ENCODE measurements around the gene ADCY3. TPM values are rescaled to one million over a fixed set of nuclear protein-coding genes. Genes with fewer than 3 reads are reported as not detected.
"Not testable (repeated sequence)": the region's sequence is repeated elsewhere in the genome, so short reads cannot be mapped to it uniquely, and the experiment has no call there.

Gene ADCY3
- total RNA-seq, 3 donors from 2014 or later (not counting 1 experiment from before 2014, with no cell fraction given): 5.4 to 9.2 (median 7.6) TPM

DNA sequence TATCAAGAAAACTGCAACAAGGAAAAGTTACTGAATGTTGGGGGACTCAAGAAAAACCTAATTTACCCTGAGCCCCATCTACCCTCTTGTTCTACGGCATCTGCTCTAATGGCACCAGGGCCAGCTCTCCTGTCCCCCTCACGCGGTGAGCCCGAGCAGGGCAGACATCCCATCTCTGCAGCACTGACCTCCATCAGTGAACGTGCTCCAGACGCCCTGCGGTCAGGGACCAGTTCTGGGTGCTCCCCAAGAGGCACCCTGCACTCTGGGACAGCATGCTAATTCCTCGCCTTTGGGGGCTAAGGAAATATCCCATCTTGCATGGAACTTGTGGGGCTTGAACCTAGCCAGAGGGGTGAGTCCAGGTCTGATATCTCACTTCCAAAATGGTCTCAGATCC, 83.8 kb downstream of the ADCY3 start:
- no peak overlapping the region for H3K27ac ChIP-seq (ENCODE audit: low read length)
- TF ChIP-seq CTCF (IDR thresholded peaks at IDR 0.05): no peak
- intact Hi-C loops (cut with micrococcal nuclease): no loop called here
- H3K9me3 Mint-ChIP-seq: no peaks in the 10 kb centered on the region
- H3K9me3 ChIP-seq (ENCODE audit: control insufficient read depth, insufficient read depth, low read length): no peaks in the 10 kb centered on the region
- WGBS (ENCODE audit: insufficient coverage): 96% methylated on average over 8 of the region's 8 CpGs
- peaks cover 0 to 5% of the 10 kb centered on the region in 2 donors for H3K4me1 Mint-ChIP-seq
- no peak overlapping the region for H3K4me3 ChIP-seq (ENCODE audit: low read length)
- H3K4me3 Mint-ChIP-seq: no peak overlapping the region
- H3K36me3 Mint-ChIP-seq: no peaks in the 10 kb centered on the region
- no peaks in the 10 kb centered on the region for H3K27me3 Mint-ChIP-seq (ENCODE audit: low read depth in 2 of 2)
- H3K27ac Mint-ChIP-seq: no peak overlapping the region
- H3K27me3 ChIP-seq (ENCODE audit: control insufficient read depth, insufficient read depth, low read length): no peaks in the 10 kb centered on the region
- ATAC-seq: no peak
- no peak for DNase-seq
- H3K4me1 ChIP-seq (ENCODE audit: control insufficient read depth, insufficient read depth, low read length): no peaks in the 10 kb centered on the region
- peaks cover 2% of the 10 kb centered on the region for H3K36me3 ChIP-seq (ENCODE audit: control insufficient read depth, insufficient read depth, low read length)

GRCh38 chr2:24835411-24835810, 84.6 kb downstream of the ADCY3 start:
- H3K9me3 ChIP-seq (ENCODE audit: control insufficient read depth, insufficient read depth, low read length); H3K36me3 Mint-ChIP-seq; H3K4me1 Mint-ChIP-seq; DNase-seq; H3K27me3 ChIP-seq (ENCODE audit: control insufficient read depth, insufficient read depth, low read length); H3K27ac Mint-ChIP-seq; H3K4me3 ChIP-seq (ENCODE audit: low read length); H3K36me3 ChIP-seq (ENCODE audit: control insufficient read depth, insufficient read depth, low read length); H3K27me3 Mint-ChIP-seq (ENCODE audit: low read depth in 2 of 2); ATAC-seq; H3K4me3 Mint-ChIP-seq; intact Hi-C loops (cut with micrococcal nuclease); H3K9me3 Mint-ChIP-seq; H3K4me1 ChIP-seq (ENCODE audit: control insufficient read depth, insufficient read depth, low read length); H3K27ac ChIP-seq (ENCODE audit: low read length): not testable (repeated sequence)
- WGBS (ENCODE audit: insufficient coverage): 92% methylated on average over 8 of the region's 8 CpGs

DNA sequence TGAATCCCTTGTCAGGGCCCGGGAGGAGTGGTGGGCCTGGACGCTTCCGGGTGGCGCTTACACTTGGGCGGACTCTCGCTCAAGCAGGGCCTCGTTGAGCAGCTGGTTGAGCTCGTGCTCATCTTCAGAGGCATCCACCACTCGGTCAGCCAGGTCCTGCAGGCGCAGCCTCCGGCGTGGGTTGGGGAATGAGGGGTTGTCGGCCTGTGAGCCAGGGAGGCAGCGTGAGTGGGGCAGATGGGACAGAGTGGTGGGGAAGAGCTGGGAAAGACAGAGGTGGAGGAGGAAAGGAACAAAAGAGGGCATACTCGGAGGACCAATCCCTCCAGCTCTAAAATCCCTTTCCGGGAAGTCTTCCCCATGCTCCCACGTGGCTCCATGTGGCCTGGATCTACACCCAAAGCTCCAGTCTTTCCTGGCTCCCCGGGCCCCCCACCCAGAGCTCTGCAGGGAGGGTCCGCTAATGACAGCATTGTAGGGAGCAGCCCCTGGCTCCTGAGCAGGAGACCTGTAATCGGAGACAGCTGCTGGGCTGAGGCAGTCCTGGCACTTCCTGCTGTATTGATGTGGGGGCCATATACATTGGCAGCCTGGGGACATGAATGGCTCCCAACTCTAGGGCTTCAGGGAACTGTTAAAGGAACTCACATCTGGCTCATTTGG, 85.2 kb downstream of the ADCY3 start:
- H3K36me3 ChIP-seq (ENCODE audit: control insufficient read depth, insufficient read depth, low read length): peaks cover 2% of the 10 kb centered on the region
- no peak overlapping the region for H3K27ac Mint-ChIP-seq
- intact Hi-C loops (cut with micrococcal nuclease): no loop called here
- H3K4me3 ChIP-seq (ENCODE audit: low read length): no peak overlapping the region
- H3K36me3 Mint-ChIP-seq: no peaks in the 10 kb centered on the region
- H3K27me3 ChIP-seq (ENCODE audit: control insufficient read depth, insufficient read depth, low read length): no peaks in the 10 kb centered on the region
- H3K27ac ChIP-seq (ENCODE audit: low read length): no peak overlapping the region
- peaks cover 0 to 5% of the 10 kb centered on the region in 2 donors for H3K4me1 Mint-ChIP-seq
- H3K9me3 ChIP-seq (ENCODE audit: control insufficient read depth, insufficient read depth, low read length): no peaks in the 10 kb centered on the region
- ATAC-seq (no peak), DNase-seq (no peak)
- H3K4me1 ChIP-seq (ENCODE audit: control insufficient read depth, insufficient read depth, low read length): no peaks in the 10 kb centered on the region
- no peaks in the 10 kb centered on the region for H3K9me3 Mint-ChIP-seq
- H3K27me3 Mint-ChIP-seq (ENCODE audit: low read depth in 2 of 2): no peaks in the 10 kb centered on the region
- no peak overlapping the region for H3K4me3 Mint-ChIP-seq
- WGBS (ENCODE audit: insufficient coverage): 97% methylated on average over 20 of the region's 20 CpGs
- TF ChIP-seq CTCF (IDR thresholded peaks at IDR 0.05): no peak

GRCh38 chr2:24833821-24834732, 86.0 kb downstream of the ADCY3 start:
- H3K36me3 Mint-ChIP-seq: no peaks in the 10 kb centered on the region
- H3K9me3 Mint-ChIP-seq: no peaks in the 10 kb centered on the region
- H3K27ac Mint-ChIP-seq: no peak overlapping the region
- TF ChIP-seq CTCF (IDR thresholded peaks at IDR 0.05): no peak
- Histone ChIP-seq H3K27ac (ENCODE audit: low read length) (no peak overlapping the region), H3K4me1 (ENCODE audit: control insufficient read depth, insufficient read depth, low read length) (no peaks in the 10 kb centered on the region), H3K4me3 (ENCODE audit: low read length) (no peak overlapping the region), H3K9me3 (ENCODE audit: control insufficient read depth, insufficient read depth, low read length) (no peaks in the 10 kb centered on the region), H3K27me3 (ENCODE audit: control insufficient read depth, insufficient read depth, low read length) (no peaks in the 10 kb centered on the region), H3K36me3 (ENCODE audit: control insufficient read depth, insufficient read depth, low read length) (no peaks in the 10 kb centered on the region)
- intact Hi-C loops (cut with micrococcal nuclease): no loop called here
- no peak for DNase-seq
- no peaks in the 10 kb centered on the region for H3K27me3 Mint-ChIP-seq (ENCODE audit: low read depth in 2 of 2)
- peaks cover 0 to 5% of the 10 kb centered on the region in 2 donors for H3K4me1 Mint-ChIP-seq
- no peak overlapping the region for H3K4me3 Mint-ChIP-seq
- no peak for ATAC-seq
- 98% methylated on average over 32 of the region's 32 CpGs for WGBS (ENCODE audit: insufficient coverage)
